Frontal cortex (tissue), 3 donors: ENCODE measurements around the gene LOC101059915.
"Not testable (repeated sequence)": the region's sequence is repeated elsewhere in the genome, so short reads cannot be mapped to it uniquely, and the experiment has no call there.

Experiments used
- DNase-seq, 2 donors: peaks; one replicate each; pipeline ENCODE4 v3.0.0; 2012; ENCODE audit warnings: low spot score in 2 of 2
- FAIRE-seq: peaks from 2 replicates; lab custom pipeline; 2012; peaks lifted over from hg19 to GRCh38; lab: Jason Lieb, UNC
- donor health status: control.
- donor health status: control.
- donor health status: control.

The LOC101059915 gene

GRCh38 chrX:71669947-71670346, 2.6 kb downstream of the LOC101059915 start:
- not testable (repeated sequence) for DNase-seq, FAIRE-seq

GRCh38 chrX:71671043-71671780, 3.9 kb downstream of the LOC101059915 start:
- FAIRE-seq, result no peak
- DNase-seq, result no peak

GRCh38 chrX:71671938-71672337, 4.6 kb downstream of the LOC101059915 start:
- FAIRE-seq (no peak), DNase-seq (no peak)

- not testable (repeated sequence) for DNase-seq
Measured at GRCh38 chrX:71675636-71676035, 8.3 kb downstream of the LOC101059915 start.

GRCh38 chrX:71676068-71676795, 8.9 kb downstream of the LOC101059915 start:
- DNase-seq, FAIRE-seq: not testable (repeated sequence)

More at GRCh38 chrX:71675636-71676035, 8.3 kb downstream of the LOC101059915 start:
- not testable (repeated sequence) for FAIRE-seq

GRCh38 chrX:71677195-71677594, 9.8 kb downstream of the LOC101059915 start:
- DNase-seq, FAIRE-seq: not testable (repeated sequence)

GRCh38 chrX:71679575-71680207, 12.3 kb downstream of the LOC101059915 start:
- FAIRE-seq (no peak), DNase-seq (no peak)

GRCh38 chrX:71696641-71697465, 29.5 kb downstream of the LOC101059915 start:
- not testable (repeated sequence) for FAIRE-seq, DNase-seq

GRCh38 chrX:71697466-71698298, 30.3 kb downstream of the LOC101059915 start:
- DNase-seq, result not testable (repeated sequence)

GRCh38 chrX:71698299-71699022, 31.1 kb downstream of the LOC101059915 start:
- FAIRE-seq, DNase-seq: not testable (repeated sequence)

More at GRCh38 chrX:71697466-71698298, 30.3 kb downstream of the LOC101059915 start:
- not testable (repeated sequence) for FAIRE-seq

- not testable (repeated sequence) for FAIRE-seq, DNase-seq
Measured at GRCh38 chrX:71699023-71699344, 31.6 kb downstream of the LOC101059915 start.

- DNase-seq, FAIRE-seq: not testable (repeated sequence)
Measured at GRCh38 chrX:71702853-71703252, 35.5 kb downstream of the LOC101059915 start.

- FAIRE-seq, DNase-seq: not testable (repeated sequence)
Measured at GRCh38 chrX:71714064-71714463, 46.7 kb downstream of the LOC101059915 start.

GRCh38 chrX:71715551-71715950, 48.2 kb downstream of the LOC101059915 start:
- DNase-seq, FAIRE-seq: not testable (repeated sequence)

GRCh38 chrX:71716323-71716722, 49.0 kb downstream of the LOC101059915 start:
- not testable (repeated sequence) for DNase-seq, FAIRE-seq

GRCh38 chrX:71718185-71718584, 50.8 kb downstream of the LOC101059915 start, which contains the start of gene CXorf49:
TSS of gene CXorf49 (minus strand) at chrX:71718285. CDS start at chrX:71718151, 134 bp downstream.
- not testable (repeated sequence) for FAIRE-seq, DNase-seq

- not testable (repeated sequence) for DNase-seq, FAIRE-seq
Measured at GRCh38 chrX:71719195-71719594, 51.8 kb downstream of the LOC101059915 start.
